Panc1 (cell line): ENCODE results near the gene ZC3H12D. TPM values are rescaled to one million over a fixed set of nuclear protein-coding genes. Genes with fewer than 3 reads are reported as not detected.

Experiments used
- ATAC-seq: fragments of 200-7000 bp; cut with Tn5 transposase; 2 replicates; pipeline ENCODE4 v1.9.1; 2020; ENCODE audit warnings: mild to moderate bottlenecking, moderate library complexity
- BruUV-seq: library from RNA; stranded (reverse); fragments of 400-500 nt; replicated peaks from 2 replicates; lab custom pipeline; 2021; lab: Mats Ljungman, UMichigan
- CTCF ChIA-PET: fragments of 300-600 bp; sonication (Branson Sonifier 250); formaldehyde crosslinking; loops from one replicate; lab custom pipeline; 2022; ENCODE audit warnings: antibody characterized with exemption; lab: Charles Lee
- POLR2A ChIA-PET: fragments of 300-600 bp; sonication (Branson Sonifier 250); formaldehyde crosslinking; loops from one replicate; lab custom pipeline; 2022; ENCODE audit warnings: antibody characterized with exemption; lab: Charles Lee
- DNase-seq: peaks from one replicate; pipeline ENCODE4 v3.0.0-alpha.2; 2010; ENCODE audit warnings: low read depth, low spot score
- H3K27ac ChIP-seq: 2 replicates; pipeline ENCODE4 v1.5.1; 2011; ENCODE audit warnings: mild to moderate bottlenecking, low read length, inconsistent platforms
- H3K27me3 ChIP-seq: fragments of 200-500 bp; sonication (Bioruptor generic); 2 replicates; pipeline ENCODE4 v1.6.0; 2014; ENCODE audit warnings: low read length, inconsistent platforms; ENCODE audit not compliant: control insufficient read depth, insufficient read depth
- H3K36me3 ChIP-seq: fragments of 200-500 bp; sonication (Bioruptor generic); 2 replicates; pipeline ENCODE4 v1.5.1; 2014; ENCODE audit warnings: inconsistent platforms, mild to moderate bottlenecking, low read length, moderate library complexity; ENCODE audit not compliant: control insufficient read depth, insufficient read depth
- H3K4me1 ChIP-seq: 2 replicates; pipeline ENCODE4 v1.5.1; 2011; ENCODE audit warnings: inconsistent platforms, mild to moderate bottlenecking, low read length, moderate library complexity; ENCODE audit not compliant: control insufficient read depth, insufficient read depth
- H3K4me3 ChIP-seq, 2 experiments: 2 replicates each; pipeline ENCODE4 v1.5.1; 2011 to 2012; ENCODE audit warnings: low read depth in 2 of 2, low read length in 2 of 2, mild to moderate bottlenecking in 2 of 2, inconsistent platforms in 1 of 2, moderate library complexity in 1 of 2
- H3K9me3 ChIP-seq: fragments of 200-500 bp; sonication (Bioruptor generic); 2 replicates; pipeline ENCODE4 v1.5.1; 2014; ENCODE audit warnings: low read depth, mild to moderate bottlenecking, inconsistent platforms, low read length, moderate library complexity; ENCODE audit not compliant: control insufficient read depth, insufficient read depth
- CTCF ChIP-seq: fragments of 450-650 bp; IDR thresholded peaks from 2 replicates; pipeline ENCODE4 v1.5.1; 2017; ENCODE audit warnings: mild to moderate bottlenecking
- POLR2AphosphoS5 ChIP-seq: IDR thresholded peaks from 2 replicates; pipeline ENCODE4 v1.6.1; 2012; ENCODE audit warnings: mild to moderate bottlenecking, low read depth, low read length, moderate library complexity
- SIN3A ChIP-seq: IDR thresholded peaks from 2 replicates; pipeline ENCODE4 v1.6.1; 2012; ENCODE audit warnings: low read depth, mild to moderate bottlenecking, low read length, moderate library complexity, borderline replicate concordance; ENCODE audit not compliant: insufficient read depth
- TCF7L2 ChIP-seq: IDR thresholded peaks from 2 replicates; pipeline ENCODE4 v1.6.1; 2011; ENCODE audit warnings: mild to moderate bottlenecking, low read depth, low read length, inconsistent platforms
- in situ Hi-C: cut with HindIII; loops from 2 replicates; pipeline ENCODE4 v1.10.0; 2016; ENCODE audit warnings: low sequenced_read_pairs, low pct_unique_long_range_greater_than_20kb
- intact Hi-C: fragments of 100-400 bp; cut with micrococcal nuclease; formaldehyde crosslinking; loops from one replicate; pipeline ENCODE4 v1.10.0; 2022; ENCODE audit not compliant: unreplicated experiment
- total RNA-seq: library from RNA; stranded (reverse); gene quantifications from one replicate; pipeline ENCODE4 v1.2.1, GENCODE V29; 2021; ENCODE audit not compliant: unreplicated experiment
- TF ChIP-seq, protein P1 (sequence below), 2 experiments: IDR thresholded peaks; 2 replicates each; pipeline ENCODE4 v1.6.1; 2011 to 2012; ENCODE audit warnings: low read depth in 2 of 2, control low read depth in 1 of 2, low read length in 1 of 2, mild to moderate bottlenecking in 1 of 2, moderate library complexity in 1 of 2; ENCODE audit not compliant: insufficient read depth in 1 of 2

The ZC3H12D gene
- total RNA-seq, 1 experiment from 2014 or later = 0.26 TPM

- no peak for DNase-seq
- no peaks in the 10 kb centered on the region for H3K36me3 ChIP-seq
- no peak for TF ChIP-seq POLR2AphosphoS5
- TF ChIP-seq, protein P1, sequence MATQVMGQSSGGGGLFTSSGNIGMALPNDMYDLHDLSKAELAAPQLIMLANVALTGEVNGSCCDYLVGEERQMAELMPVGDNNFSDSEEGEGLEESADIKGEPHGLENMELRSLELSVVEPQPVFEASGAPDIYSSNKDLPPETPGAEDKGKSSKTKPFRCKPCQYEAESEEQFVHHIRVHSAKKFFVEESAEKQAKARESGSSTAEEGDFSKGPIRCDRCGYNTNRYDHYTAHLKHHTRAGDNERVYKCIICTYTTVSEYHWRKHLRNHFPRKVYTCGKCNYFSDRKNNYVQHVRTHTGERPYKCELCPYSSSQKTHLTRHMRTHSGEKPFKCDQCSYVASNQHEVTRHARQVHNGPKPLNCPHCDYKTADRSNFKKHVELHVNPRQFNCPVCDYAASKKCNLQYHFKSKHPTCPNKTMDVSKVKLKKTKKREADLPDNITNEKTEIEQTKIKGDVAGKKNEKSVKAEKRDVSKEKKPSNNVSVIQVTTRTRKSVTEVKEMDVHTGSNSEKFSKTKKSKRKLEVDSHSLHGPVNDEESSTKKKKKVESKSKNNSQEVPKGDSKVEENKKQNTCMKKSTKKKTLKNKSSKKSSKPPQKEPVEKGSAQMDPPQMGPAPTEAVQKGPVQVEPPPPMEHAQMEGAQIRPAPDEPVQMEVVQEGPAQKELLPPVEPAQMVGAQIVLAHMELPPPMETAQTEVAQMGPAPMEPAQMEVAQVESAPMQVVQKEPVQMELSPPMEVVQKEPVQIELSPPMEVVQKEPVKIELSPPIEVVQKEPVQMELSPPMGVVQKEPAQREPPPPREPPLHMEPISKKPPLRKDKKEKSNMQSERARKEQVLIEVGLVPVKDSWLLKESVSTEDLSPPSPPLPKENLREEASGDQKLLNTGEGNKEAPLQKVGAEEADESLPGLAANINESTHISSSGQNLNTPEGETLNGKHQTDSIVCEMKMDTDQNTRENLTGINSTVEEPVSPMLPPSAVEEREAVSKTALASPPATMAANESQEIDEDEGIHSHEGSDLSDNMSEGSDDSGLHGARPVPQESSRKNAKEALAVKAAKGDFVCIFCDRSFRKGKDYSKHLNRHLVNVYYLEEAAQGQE (IDR thresholded peaks at IDR 0.05; ENCODE audit: insufficient read depth in 1 of 2, low read depth in 2 of 2, low read length in 1 of 2) = no peak
- no peak for TF ChIP-seq SIN3A
- TF ChIP-seq TCF7L2 = no peak
- no peak for TF ChIP-seq CTCF
- H3K9me3 ChIP-seq = no peaks in the 10 kb centered on the region
- H3K4me1 ChIP-seq = no peaks in the 10 kb centered on the region
- no peak for ATAC-seq
- no peak overlapping the region for H3K27ac ChIP-seq
- in situ Hi-C loops = no loop called here
- no peak overlapping the region for H3K4me3 ChIP-seq
- no TSS peak for BruUV-seq
- POLR2A ChIA-PET = no interaction called here
- H3K27me3 ChIP-seq = no peaks in the 10 kb centered on the region
- CTCF ChIA-PET = no interaction called here
- intact Hi-C loops = no loop called here
Measured at GRCh38 chr6:149510793-149511512, 26.1 kb upstream of the ZC3H12D start.

DNA sequence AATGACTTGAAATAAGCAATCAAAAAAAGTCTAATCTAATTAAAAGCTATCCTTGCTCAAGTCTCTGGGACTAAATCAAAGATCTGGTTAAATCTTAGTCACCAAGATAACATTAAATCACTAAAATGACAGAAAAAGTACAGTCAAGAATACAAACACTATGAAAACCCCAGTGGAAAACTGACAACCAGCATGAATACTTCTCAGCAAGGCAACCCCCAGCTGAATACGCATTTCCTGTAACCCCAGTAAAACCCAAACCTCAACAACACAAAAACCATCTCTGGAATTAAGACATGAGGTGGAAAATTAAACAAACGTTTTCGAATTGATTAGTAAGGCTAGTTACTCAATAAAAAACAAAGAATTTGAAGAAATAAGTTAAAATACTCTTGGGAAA, 23.7 kb upstream of the ZC3H12D start:
- in situ Hi-C loops (no loop called here), intact Hi-C loops (no loop called here)
- ATAC-seq = no peak
- CTCF ChIA-PET = no interaction called here
- H3K4me1 ChIP-seq = no peaks in the 10 kb centered on the region
- no TSS peak for BruUV-seq
- H3K9me3 ChIP-seq = no peaks in the 10 kb centered on the region
- POLR2A ChIA-PET = no interaction called here
- H3K4me3 ChIP-seq = no peak overlapping the region
- H3K27me3 ChIP-seq = no peaks in the 10 kb centered on the region
- TF ChIP-seq TCF7L2 = no peak
- TF ChIP-seq CTCF = no peak
- TF ChIP-seq SIN3A = no peak
- TF ChIP-seq, protein P1 (IDR thresholded peaks at IDR 0.05; ENCODE audit: insufficient read depth in 1 of 2, low read depth in 2 of 2, low read length in 1 of 2) = no peak
- H3K36me3 ChIP-seq = peaks cover 5% of the 10 kb centered on the region
- H3K27ac ChIP-seq = no peak overlapping the region
- DNase-seq = no peak
